Smooth muscle cell of the brain vasculature (primary cell): ENCODE measurements around the gene TMTC1.
A peak's percentile ranks its signal among the peaks of the same experiment; 100 is the strongest.
"Not testable (repeated sequence)": the region's sequence is repeated elsewhere in the genome, so short reads cannot be mapped to it uniquely, and the experiment has no call there.

Source experiments
- DNase-seq: peaks from one replicate; pipeline ENCODE4 v3.0.0-alpha.2; 2012; ENCODE audit warnings: low read depth, low spot score

Gene TMTC1

DNA sequence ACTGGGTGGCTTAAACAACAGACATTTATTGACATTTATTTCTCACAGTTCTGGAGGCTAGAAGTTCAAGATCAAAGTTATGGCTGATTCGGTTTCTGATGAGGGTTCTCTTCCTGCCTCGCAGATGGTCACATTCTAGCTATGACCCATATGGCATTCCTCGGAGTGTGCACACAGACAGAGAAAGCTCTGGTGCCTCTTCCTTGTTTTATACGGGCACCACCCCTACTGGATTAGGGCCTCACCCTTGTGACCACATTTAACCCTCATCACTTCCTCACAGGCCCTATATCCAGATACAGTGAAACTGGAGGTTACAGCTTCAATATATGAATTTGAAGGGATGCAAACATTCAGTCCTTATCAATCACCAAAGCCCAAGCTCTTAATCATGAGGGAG is 209.2 kb downstream of the TMTC1 start:
- DNase-seq: no peak

DNA sequence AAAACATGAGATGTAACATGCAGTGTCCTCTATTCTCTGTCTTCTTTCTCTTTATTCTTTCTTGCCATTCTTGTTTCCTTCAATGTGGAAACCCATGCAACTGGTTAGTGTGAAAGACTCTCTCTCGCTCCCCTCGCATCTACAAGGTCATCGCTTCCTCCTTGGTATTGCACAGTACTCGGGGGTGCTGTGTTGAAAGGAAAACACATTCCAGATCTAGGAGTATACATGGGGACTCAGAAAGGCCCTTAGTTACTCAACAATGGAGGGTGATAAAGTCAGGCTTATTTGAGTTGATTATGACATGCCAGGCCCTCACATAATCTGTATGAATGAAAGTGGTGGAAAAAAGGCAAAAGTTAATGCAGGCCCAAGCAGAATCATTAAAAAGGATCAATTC is 210.8 kb downstream of the TMTC1 start:
- DNase-seq: no peak

DNA sequence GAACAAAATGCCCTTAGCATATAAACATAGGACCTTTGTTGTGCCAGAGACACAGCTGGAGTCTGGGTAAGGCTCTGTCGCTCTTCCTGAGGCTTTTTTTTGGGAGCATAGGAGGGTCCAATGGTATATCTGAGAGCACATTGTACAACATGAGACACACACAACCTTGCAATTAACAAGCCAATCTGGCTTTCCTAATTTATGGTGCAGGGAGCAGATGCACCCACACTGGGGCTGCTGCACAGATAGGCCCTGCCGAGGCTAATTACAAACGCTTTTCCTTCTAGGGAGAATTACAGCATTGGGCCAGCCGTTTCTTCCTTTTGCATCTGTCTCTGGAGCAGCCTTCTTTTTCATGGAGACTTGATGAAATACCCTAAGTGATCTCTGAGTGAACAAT is 211.3 kb downstream of the TMTC1 start:
- no peak for DNase-seq

DNA sequence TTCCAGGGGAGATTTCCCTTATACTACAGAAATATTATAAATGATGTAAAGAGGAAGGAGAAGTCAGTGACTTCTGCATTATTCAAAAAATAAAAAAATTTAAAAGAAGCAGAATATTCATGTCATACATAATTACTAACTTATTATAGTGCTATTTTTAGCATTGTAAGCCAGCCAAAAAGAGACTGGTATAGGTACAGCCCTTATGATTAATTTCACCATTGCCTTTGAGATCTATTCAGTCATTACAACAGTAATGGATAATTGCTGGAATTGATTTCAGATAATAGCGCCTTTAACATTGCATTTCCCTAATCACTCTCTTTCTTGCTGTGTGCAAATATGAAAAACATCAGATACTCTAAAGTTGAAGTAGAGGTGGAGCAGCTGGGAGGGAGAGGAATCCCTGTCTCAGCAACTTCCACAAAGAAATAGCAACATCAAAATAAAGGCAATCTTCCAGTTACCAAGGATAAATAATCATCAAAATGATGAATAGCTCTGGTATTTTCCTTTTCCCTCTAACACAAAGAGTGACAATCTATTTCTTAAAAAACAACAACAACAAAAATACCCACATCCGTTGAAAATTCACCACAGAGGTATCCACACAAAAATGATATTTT is 214.5 kb downstream of the TMTC1 start:
- no peak for DNase-seq

GRCh38 chr12:29566441-29566840 is 217.3 kb downstream of the TMTC1 start:
- DNase-seq: peak; percentile 77

- no peak for DNase-seq
Observed at GRCh38 chr12:29565727-29566126, 218.0 kb downstream of the TMTC1 start.

DNA sequence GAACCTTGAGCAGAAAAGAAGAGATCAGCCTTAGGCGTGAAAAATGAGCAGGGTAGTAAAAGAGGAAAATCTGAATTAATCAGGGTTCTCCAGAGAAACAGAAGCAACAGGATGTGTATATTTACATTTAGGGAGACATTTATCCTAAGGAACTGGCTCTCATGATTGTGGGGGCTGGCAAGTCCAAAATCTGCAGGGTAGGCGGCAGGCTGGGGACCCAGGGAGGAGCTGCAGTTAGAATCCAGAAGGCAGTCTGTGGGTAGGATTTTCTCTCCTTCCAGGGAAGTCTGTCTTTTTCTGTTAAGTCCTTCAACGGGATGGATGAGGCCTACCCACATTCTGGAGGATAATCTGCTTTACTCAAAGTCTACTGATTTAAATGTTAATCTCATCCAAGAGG is 218.8 kb downstream of the TMTC1 start:
- no peak for DNase-seq

GRCh38 chr12:29563636-29564035 is 220.1 kb downstream of the TMTC1 start:
- DNase-seq: no peak

GRCh38 chr12:29563071-29563470 is 220.7 kb downstream of the TMTC1 start:
- DNase-seq: no peak

GRCh38 chr12:29562110-29562804 is 221.5 kb downstream of the TMTC1 start:
- no peak for DNase-seq

DNA sequence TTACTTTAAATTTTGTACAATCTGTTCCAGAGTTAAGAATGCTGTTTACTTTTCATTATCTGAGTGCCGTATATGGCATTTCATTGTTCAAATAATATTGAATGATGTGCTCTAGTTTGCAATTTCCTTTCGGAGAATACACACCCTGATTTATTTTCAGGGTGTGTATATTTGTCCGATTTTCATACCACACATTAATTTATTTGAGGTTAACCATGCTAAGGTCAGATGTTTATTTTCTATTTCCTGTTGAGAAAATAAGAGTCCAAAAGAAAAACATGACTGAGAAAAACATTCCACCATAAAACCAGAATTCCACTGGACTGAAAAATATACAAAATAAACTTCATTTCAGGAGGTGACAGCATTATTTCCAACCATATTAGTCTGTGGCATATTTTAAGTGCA is 222.1 kb downstream of the TMTC1 start:
- no peak for DNase-seq

DNA sequence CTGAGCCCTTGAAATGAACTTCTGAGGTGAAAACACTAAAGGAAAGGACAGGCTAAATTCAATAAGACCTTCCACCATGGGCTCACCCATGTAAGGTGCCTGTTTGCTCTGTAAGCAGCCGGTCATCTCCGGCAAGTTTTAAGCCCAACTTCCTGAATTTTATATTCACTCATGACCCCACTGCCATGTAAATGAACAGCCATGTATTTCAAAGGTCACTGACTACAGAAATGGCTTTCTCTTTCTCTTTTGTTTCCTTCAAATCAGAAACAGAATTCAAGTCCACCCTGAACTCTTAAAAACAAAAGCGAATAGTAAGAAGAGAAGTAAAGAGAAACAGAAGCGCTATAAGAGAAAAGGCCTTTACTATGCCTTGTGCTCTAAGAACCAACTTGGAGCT is 224.5 kb downstream of the TMTC1 start:
- no peak for DNase-seq

GRCh38 chr12:29556363-29556762 is 227.4 kb downstream of the TMTC1 start:
- no peak for DNase-seq

DNA sequence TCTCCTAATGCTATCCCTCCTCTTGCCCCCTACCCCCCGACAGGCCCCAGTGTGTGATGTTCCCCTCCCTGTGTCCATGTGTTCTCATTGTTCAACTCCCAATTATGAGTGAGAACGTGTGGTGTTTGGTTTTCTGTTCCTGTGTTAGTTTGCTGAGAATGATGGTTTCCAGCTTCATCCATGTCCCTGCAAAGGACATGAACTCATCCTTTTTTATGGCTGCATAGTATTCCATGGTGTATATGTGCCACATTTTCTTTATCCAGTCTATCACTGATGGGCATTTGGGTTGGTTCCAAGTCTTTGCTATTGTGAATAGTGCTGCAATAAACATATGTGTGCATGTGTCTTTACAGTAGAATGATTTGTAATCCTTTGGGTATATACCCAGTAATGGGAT is 228.3 kb downstream of the TMTC1 start:
- not testable (repeated sequence) for DNase-seq

- no peak for DNase-seq
Observed at GRCh38 chr12:29552994-29553748, 230.6 kb downstream of the TMTC1 start.

- no peak for DNase-seq
Observed at GRCh38 chr12:29552324-29552927, 231.3 kb downstream of the TMTC1 start.

GRCh38 chr12:29551812-29552211 is 231.9 kb downstream of the TMTC1 start:
- DNase-seq: no peak

GRCh38 chr12:29547864-29548263 is 235.9 kb downstream of the TMTC1 start:
- DNase-seq: no peak

DNA sequence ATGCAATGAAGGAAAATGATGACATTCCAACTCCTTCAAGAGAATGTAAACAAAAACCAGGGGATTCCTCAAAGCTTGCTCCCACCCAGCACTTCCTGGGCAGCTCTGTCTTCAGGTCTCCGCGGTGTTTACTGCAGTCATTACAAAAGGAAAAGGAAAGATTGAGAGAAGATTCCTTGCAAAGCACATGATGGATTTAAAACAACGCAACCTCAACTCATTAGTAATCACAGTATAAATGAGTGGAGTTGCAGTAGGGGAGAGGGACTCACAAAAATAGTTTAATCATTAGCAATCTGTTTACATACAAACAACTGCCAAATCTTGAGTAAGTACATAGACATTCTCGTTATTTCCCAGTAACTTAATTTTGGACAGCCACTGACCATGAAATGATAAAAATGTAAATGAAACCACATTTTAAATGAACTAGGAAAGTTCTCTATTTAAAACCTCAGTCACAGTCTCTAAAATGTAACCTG is 236.6 kb downstream of the TMTC1 start:
- no peak for DNase-seq

GRCh38 chr12:29546000-29546399 is 237.7 kb downstream of the TMTC1 start:
- no peak for DNase-seq

GRCh38 chr12:29545102-29545467 is 238.7 kb downstream of the TMTC1 start:
- no peak for DNase-seq

- no peak for DNase-seq
Observed at GRCh38 chr12:29544428-29545101, 239.2 kb downstream of the TMTC1 start.
